ENCODE data around the gene ZBED5. TPM values are rescaled to one million over a fixed set of nuclear protein-coding genes. Genes with fewer than 3 reads are reported as not detected.

ZBED5 gene
- total RNA-seq, 1 experiment from 2014 or later = 21.5 TPM

- POLR2A ChIA-PET (ENCODE audit: unreplicated experiment) = no interaction called here
- no peak for TF ChIP-seq EZH2 (IDR thresholded peaks at IDR 0.05; ENCODE audit: low read depth)
- no peak for TF ChIP-seq CTCF (conservative IDR thresholded peaks at IDR 0.05)
- no TSS peak for BruUV-seq (replicated peaks)
- CTCF ChIA-PET = no interaction called here
- H3F3A ChIP-seq (ENCODE audit: insufficient read depth, low read depth) = peaks cover 18% of the 10 kb centered on the region
- no peaks in the 10 kb centered on the region for H3K27me3 ChIP-seq (ENCODE audit: insufficient read depth, low read depth)
- no peaks in the 10 kb centered on the region for H4K20me1 ChIP-seq (ENCODE audit: insufficient read depth)
- peaks cover 21% of the 10 kb centered on the region for H3K4me1 ChIP-seq (replicated peaks; ENCODE audit: insufficient read depth)
- H3K27ac ChIP-seq = no peak overlapping the region
- H3K9me2 ChIP-seq (ENCODE audit: insufficient read depth) = no peaks in the 10 kb centered on the region
- H3K79me2 ChIP-seq (ENCODE audit: low read depth) = no peaks in the 10 kb centered on the region
- no peak overlapping the region for H3K4me2 ChIP-seq
- H2AFZ ChIP-seq = no peak overlapping the region
- H3K9me3 ChIP-seq (ENCODE audit: insufficient read depth, low read depth) = no peaks in the 10 kb centered on the region
- H3K36me3 ChIP-seq (ENCODE audit: low read depth) = no peaks in the 10 kb centered on the region
- intact Hi-C loops (cut with micrococcal nuclease; ENCODE audit: unreplicated experiment) = no loop called here
- DNase-seq = no peak
- H3K4me3 ChIP-seq = no peak overlapping the region
These were observed 11.2 kb downstream of the ZBED5 start for GRCh38 chr11:10846660-10847059.

DNA sequence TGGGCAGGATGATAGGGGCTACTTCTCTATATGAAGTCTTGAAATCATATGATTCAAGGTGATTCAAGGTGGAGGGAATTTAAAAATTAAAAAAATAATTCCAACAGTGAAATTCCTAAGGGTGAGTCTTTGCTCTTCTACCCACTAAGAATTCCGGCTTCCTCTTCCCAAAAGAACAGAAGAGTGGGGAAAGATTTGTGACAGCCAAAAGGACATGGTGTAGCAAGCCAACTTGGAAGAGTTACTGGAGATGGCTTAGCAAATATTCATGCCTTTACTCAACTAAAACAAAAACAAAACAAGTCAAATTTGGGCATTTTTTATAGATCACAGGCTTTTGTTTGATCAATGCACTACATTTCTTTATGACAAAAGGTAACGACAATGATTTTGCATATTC lies 12.3 kb downstream of the ZBED5 start:
- Histone ChIP-seq H3K36me3 (ENCODE audit: low read depth) (no peaks in the 10 kb centered on the region), H3K4me1 (replicated peaks; ENCODE audit: insufficient read depth) (peaks cover 21% of the 10 kb centered on the region), H2AFZ (no peak overlapping the region), H3F3A (ENCODE audit: insufficient read depth, low read depth) (peaks cover 18% of the 10 kb centered on the region), H3K9me3 (ENCODE audit: insufficient read depth, low read depth) (no peaks in the 10 kb centered on the region), H3K4me3 (no peak overlapping the region), H4K20me1 (ENCODE audit: insufficient read depth) (no peaks in the 10 kb centered on the region), H3K27ac (no peak overlapping the region), H3K4me2 (no peak overlapping the region), H3K27me3 (ENCODE audit: insufficient read depth, low read depth) (no peaks in the 10 kb centered on the region), H3K79me2 (ENCODE audit: low read depth) (no peaks in the 10 kb centered on the region), H3K9me2 (ENCODE audit: insufficient read depth) (no peaks in the 10 kb centered on the region)
- intact Hi-C loops (cut with micrococcal nuclease; ENCODE audit: unreplicated experiment) = no loop called here
- POLR2A ChIA-PET (ENCODE audit: unreplicated experiment) = no interaction called here
- no TSS peak for BruUV-seq (replicated peaks)
- no peak for TF ChIP-seq EZH2 (IDR thresholded peaks at IDR 0.05; ENCODE audit: low read depth)
- no peak for TF ChIP-seq CTCF (conservative IDR thresholded peaks at IDR 0.05)
- CTCF ChIA-PET = no interaction called here
- DNase-seq = no peak

DNA sequence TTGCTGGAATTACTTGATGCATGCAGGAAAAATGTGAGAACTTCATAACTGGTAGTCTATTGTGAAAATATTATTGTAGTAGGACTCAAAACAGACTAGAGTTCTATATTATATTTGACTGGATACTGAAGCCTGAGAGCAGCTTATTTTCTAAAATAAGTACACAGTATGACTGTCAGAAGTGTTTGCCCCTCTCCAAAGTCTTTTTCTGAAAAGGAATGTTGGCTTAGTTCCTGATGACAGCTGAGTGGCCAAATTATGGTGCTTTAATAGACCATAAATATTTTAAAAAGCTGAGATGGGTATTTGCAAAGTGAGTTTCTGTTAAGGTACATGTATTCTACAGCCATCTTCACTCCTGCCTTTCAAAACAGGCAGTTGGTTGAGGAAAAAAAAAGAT lies 13.1 kb downstream of the ZBED5 start:
- CTCF ChIA-PET = no interaction called here
- TF ChIP-seq EZH2 (IDR thresholded peaks at IDR 0.05; ENCODE audit: low read depth) (no peak), CTCF (conservative IDR thresholded peaks at IDR 0.05) (no peak)
- no peaks in the 10 kb centered on the region for H3K9me2 ChIP-seq (ENCODE audit: insufficient read depth)
- no peaks in the 10 kb centered on the region for H3K79me2 ChIP-seq (ENCODE audit: low read depth)
- H3K4me2 ChIP-seq = no peak overlapping the region
- no peaks in the 10 kb centered on the region for H3K9me3 ChIP-seq (ENCODE audit: insufficient read depth, low read depth)
- H3K27me3 ChIP-seq (ENCODE audit: insufficient read depth, low read depth) = no peaks in the 10 kb centered on the region
- no peaks in the 10 kb centered on the region for H3K36me3 ChIP-seq (ENCODE audit: low read depth)
- no peak overlapping the region for H3K4me3 ChIP-seq
- DNase-seq = no peak
- BruUV-seq (replicated peaks) = no TSS peak
- peaks cover 18% of the 10 kb centered on the region for H3F3A ChIP-seq (ENCODE audit: insufficient read depth, low read depth)
- no peaks in the 10 kb centered on the region for H4K20me1 ChIP-seq (ENCODE audit: insufficient read depth)
- H2AFZ ChIP-seq = no peak overlapping the region
- H3K27ac ChIP-seq = no peak overlapping the region
- peaks cover 21% of the 10 kb centered on the region for H3K4me1 ChIP-seq (replicated peaks; ENCODE audit: insufficient read depth)
- intact Hi-C loops (cut with micrococcal nuclease; ENCODE audit: unreplicated experiment) = loop anchor here (5.0 kb wide), 1 partner anchor 37 kb away; the partner anchor contains the start of gene EIF4G2
- POLR2A ChIA-PET (ENCODE audit: unreplicated experiment) = interaction anchor here (0.6 kb wide), 1 partner anchor 36 kb away, joined by 4 read pairs; the partner anchor contains the start of gene EIF4G2

All from PC-9 (cell line).